KMS-11 (cell line): ENCODE measurements around the gene PTPRJ.

Experiments used
- H2AFZ ChIP-seq: fragments of 200-600 bp; sonication (generic); 2 replicates; pipeline ENCODE4 v1.6.1; 2016; ENCODE audit warnings: antibody characterized with exemption, mixed run types, low read depth
- H3K27ac ChIP-seq: fragments of 200-600 bp; sonication (generic); 2 replicates; pipeline ENCODE4 v1.6.1; 2016; ENCODE audit warnings: mild to moderate bottlenecking, mixed run types
- H3K27me3 ChIP-seq: fragments of 200-600 bp; sonication (generic); 2 replicates; pipeline ENCODE4 v1.6.1; 2017; ENCODE audit warnings: mild to moderate bottlenecking, low read depth, mixed run types, moderate library complexity; ENCODE audit not compliant: insufficient read depth
- H3K36me3 ChIP-seq: fragments of 200-600 bp; sonication (generic); 2 replicates; pipeline ENCODE4 v1.6.1; 2017; ENCODE audit warnings: mild to moderate bottlenecking, mixed run types; ENCODE audit not compliant: insufficient read depth
- H3K4me1 ChIP-seq: fragments of 200-600 bp; sonication (generic); 2 replicates; pipeline ENCODE4 v1.6.1; 2016; ENCODE audit warnings: mild to moderate bottlenecking, low read depth, mixed run types; ENCODE audit not compliant: poor library complexity, severe bottlenecking
- H3K4me2 ChIP-seq: fragments of 200-600 bp; sonication (generic); 2 replicates; pipeline ENCODE4 v1.7.0; 2016; ENCODE audit warnings: mild to moderate bottlenecking, mixed run types
- H3K4me3 ChIP-seq: fragments of 200-600 bp; sonication (generic); IDR thresholded peaks from 2 replicates; pipeline ENCODE4 v1.6.1; 2017; ENCODE audit warnings: low read depth, low read length, mixed read lengths; ENCODE audit not compliant: insufficient read depth
- H3K79me2 ChIP-seq: fragments of 200-600 bp; sonication (generic); 2 replicates; pipeline ENCODE4 v1.6.1; 2016; ENCODE audit warnings: low read depth, mixed run types; ENCODE audit not compliant: insufficient read depth
- H3K9ac ChIP-seq: fragments of 200-600 bp; sonication (generic); 2 replicates; pipeline ENCODE4 v1.6.1; 2016; ENCODE audit warnings: mild to moderate bottlenecking, mixed run types
- H4K20me1 ChIP-seq: fragments of 200-600 bp; sonication (generic); 2 replicates; pipeline ENCODE4 v1.6.1; 2016; ENCODE audit warnings: mild to moderate bottlenecking, mixed run types; ENCODE audit not compliant: insufficient read depth
- TF ChIP-seq, protein P1 (sequence below): fragments of 200-600 bp; sonication (generic); conservative IDR thresholded peaks from 2 replicates; pipeline ENCODE4 v1.6.1; 2017; ENCODE audit warnings: low read depth, mild to moderate bottlenecking, antibody characterized with exemption, low read length, moderate library complexity, mixed read lengths

The PTPRJ gene

DNA sequence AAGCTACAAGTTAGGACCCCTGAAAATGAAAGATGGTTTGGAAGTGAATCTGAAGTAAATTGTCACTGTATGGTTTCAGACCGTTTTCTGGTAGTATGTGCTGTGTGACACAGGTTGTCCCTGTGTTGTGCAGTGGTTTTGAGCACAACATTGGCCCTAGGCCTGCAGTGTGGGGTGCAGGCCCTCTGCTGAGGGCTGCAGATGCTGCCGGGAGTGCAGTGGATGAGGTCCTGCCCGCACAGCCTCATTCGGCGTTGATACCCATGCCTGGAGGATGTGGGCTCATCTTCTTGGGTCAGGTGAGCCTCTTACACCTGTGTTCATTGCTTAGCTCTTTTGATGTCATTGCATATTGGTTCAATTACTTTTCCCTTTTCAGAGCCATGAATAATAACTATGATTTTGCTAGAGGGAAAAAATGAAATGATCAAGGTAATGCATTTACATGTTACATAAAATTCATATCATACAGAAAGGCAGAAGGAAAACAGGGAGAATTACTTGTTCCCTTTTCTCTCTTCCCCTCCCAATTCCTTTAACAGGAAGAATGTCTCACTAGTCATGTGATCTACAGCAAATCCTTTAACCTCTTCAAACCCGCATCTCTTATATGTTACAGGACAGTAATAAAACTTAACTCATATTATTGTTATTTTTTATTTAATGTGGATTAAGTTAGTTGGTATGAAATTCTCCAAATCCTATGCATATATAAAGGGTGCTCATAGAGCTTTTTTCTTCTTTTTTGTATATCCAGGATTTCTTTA lies 48.7 kb downstream of the PTPRJ start:
- Histone ChIP-seq H3K79me2 (no peaks in the 10 kb centered on the region), H3K9ac (no peak overlapping the region)
- TF ChIP-seq, protein P1, sequence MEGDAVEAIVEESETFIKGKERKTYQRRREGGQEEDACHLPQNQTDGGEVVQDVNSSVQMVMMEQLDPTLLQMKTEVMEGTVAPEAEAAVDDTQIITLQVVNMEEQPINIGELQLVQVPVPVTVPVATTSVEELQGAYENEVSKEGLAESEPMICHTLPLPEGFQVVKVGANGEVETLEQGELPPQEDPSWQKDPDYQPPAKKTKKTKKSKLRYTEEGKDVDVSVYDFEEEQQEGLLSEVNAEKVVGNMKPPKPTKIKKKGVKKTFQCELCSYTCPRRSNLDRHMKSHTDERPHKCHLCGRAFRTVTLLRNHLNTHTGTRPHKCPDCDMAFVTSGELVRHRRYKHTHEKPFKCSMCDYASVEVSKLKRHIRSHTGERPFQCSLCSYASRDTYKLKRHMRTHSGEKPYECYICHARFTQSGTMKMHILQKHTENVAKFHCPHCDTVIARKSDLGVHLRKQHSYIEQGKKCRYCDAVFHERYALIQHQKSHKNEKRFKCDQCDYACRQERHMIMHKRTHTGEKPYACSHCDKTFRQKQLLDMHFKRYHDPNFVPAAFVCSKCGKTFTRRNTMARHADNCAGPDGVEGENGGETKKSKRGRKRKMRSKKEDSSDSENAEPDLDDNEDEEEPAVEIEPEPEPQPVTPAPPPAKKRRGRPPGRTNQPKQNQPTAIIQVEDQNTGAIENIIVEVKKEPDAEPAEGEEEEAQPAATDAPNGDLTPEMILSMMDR: no peak

DNA sequence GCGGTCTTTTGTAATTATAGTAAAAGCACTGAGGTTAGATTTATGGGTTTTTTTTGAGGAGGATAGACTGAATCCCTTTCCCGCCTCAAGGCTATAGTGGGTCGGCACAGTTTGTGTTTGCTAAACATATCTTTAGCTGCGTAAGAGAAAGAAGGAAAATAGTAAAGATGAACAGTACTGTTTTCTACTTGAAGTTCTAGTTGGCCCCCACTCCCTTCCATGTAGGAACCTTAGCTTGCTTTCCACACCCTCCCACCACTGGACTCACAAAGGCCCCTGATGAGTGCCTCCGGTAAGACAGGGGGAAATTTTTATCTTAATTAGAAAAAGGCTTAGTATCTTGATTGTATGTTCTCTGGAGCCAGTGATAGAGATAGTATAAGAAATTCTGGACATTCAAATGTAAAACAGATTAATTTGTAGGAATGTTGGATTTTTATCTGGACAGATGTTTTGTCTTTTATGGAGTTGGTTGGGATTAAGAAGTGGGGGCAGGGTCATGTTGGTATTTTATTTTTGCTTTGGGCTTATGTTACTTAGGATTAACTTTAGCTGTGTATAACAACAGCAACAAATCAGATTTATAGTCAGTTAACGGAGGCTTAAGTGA lies 49.4 kb downstream of the PTPRJ start:
- no peaks in the 10 kb centered on the region for H4K20me1 ChIP-seq
- no peaks in the 10 kb centered on the region for H3K27me3 ChIP-seq
- H3K27ac ChIP-seq: no peak overlapping the region
- TF ChIP-seq, protein P1: no peak
- no peak overlapping the region for H3K9ac ChIP-seq
- H3K4me1 ChIP-seq: no peaks in the 10 kb centered on the region
- no peaks in the 10 kb centered on the region for H3K79me2 ChIP-seq
- H3K36me3 ChIP-seq: no peaks in the 10 kb centered on the region
- no peak overlapping the region for H3K4me3 ChIP-seq
- H3K4me2 ChIP-seq: no peak overlapping the region
- no peak overlapping the region for H2AFZ ChIP-seq

More for the DNA sequence above, 48.7 kb downstream of the PTPRJ start:
- Histone ChIP-seq H2AFZ (no peak overlapping the region), H3K27me3 (no peaks in the 10 kb centered on the region), H3K4me2 (no peak overlapping the region), H3K36me3 (no peaks in the 10 kb centered on the region), H4K20me1 (no peaks in the 10 kb centered on the region), H3K4me1 (no peaks in the 10 kb centered on the region), H3K27ac (no peak overlapping the region), H3K4me3 (no peak overlapping the region)

DNA sequence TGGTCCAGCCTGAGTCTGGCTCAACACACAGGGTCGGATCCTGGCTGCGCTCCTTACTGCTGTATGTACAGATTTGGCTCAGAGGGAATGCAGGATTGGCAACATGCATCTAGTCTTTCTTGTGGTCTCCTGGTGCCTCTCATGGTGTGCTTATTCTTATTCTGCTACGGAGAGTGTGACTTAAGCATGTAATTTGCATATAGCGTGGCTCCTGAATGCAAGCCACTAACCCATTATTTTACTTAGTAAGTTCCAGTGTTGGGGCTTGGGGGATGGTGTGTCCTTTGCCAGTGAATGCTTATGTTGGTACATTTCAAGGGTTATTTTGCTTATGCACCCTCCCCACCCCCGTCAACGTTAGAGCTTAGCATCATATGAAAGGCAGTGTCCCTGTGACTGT lies 51.2 kb downstream of the PTPRJ start:
- no peak overlapping the region for H2AFZ ChIP-seq
- no peaks in the 10 kb centered on the region for H3K4me1 ChIP-seq
- H3K27ac ChIP-seq: no peak overlapping the region
- H3K4me3 ChIP-seq: no peak overlapping the region
- no peak overlapping the region for H3K9ac ChIP-seq
- H3K4me2 ChIP-seq: no peak overlapping the region
- no peaks in the 10 kb centered on the region for H3K79me2 ChIP-seq
- no peaks in the 10 kb centered on the region for H4K20me1 ChIP-seq
- no peaks in the 10 kb centered on the region for H3K27me3 ChIP-seq
- TF ChIP-seq, protein P1: no peak
- H3K36me3 ChIP-seq: no peaks in the 10 kb centered on the region

DNA sequence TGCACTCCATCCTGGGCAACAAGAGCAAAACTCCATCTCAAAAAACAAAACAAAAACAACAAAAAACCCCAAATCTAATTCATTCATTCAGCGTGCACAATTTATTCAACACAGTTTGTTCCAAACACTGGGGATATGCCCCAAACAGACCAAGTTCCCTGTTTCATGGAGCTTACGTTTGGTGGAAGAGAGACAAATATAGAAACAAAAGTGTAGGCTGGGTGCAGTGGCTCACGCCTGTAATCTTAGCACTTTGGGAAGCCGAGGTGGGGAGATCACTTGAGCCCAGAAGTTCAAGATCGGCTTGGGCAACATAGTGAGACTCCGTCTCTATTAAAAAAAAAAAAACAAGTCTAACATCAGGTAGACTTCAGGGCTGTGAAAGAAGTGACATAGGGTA lies 52.4 kb downstream of the PTPRJ start:
- Histone ChIP-seq H3K27ac (no peak overlapping the region), H4K20me1 (no peaks in the 10 kb centered on the region), H3K27me3 (no peaks in the 10 kb centered on the region), H3K4me1 (no peaks in the 10 kb centered on the region), H2AFZ (no peak overlapping the region), H3K79me2 (no peaks in the 10 kb centered on the region), H3K9ac (no peak overlapping the region), H3K4me3 (no peak overlapping the region), H3K4me2 (no peak overlapping the region), H3K36me3 (no peaks in the 10 kb centered on the region)
- TF ChIP-seq, protein P1: no peak
